Erythroblast (primary cell): ENCODE measurements around the gene TSPAN2.

Source experiments
- DNase-seq, 2 experiments: peaks; one replicate each; lab custom pipeline; 2025; lab: John Stamatoyannopoulos, UW
- GATA1 ChIP-seq: IDR thresholded peaks from 2 replicates; pipeline ENCODE4 v1.6.1; 2011; ENCODE audit warnings: low read depth, mild to moderate bottlenecking, control low read depth, low read length, moderate library complexity
- POLR2A ChIP-seq: IDR thresholded peaks from 2 replicates; pipeline ENCODE4 v1.6.1; 2011; ENCODE audit warnings: mild to moderate bottlenecking, low read length

The TSPAN2 gene

DNA sequence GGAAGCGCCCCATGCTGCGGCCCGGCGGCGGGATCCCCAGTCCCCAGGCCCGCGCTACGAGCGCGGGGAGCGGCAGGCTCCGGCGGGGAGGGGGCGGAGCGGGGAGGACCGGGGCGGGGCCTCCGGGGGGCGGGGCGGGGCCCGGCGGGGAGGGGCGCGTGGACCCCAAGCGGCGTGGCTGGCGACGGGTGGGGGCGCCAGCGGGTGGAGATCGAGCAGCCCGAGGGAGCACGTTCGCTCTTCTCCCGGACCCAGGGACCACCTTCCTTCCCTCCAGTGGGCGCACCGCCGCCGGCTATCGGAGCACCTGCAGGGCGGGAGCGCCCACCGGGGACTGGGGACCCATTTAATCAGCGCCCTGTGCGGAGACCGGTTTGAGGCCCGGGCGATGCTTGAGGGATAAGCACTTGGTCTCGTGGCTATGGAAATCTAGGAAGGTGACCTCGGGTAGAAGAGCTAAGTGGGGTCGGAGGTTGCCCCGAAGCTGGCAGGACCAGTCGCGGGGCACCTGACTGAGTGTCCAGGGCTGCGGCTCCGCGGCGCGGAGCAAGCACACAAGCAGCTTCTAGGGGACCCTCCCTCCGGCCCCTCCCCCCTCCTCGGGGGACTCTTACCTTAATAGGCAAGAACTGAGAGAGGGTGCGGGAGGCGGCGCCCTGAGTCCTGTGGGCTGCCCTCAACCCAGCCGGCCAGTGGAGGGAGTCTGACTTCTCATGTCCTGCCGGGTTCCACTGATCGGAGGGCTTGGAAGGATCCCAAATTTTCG lies at the start of gene TSPAN2:
TSS of gene TSPAN2 (minus strand) at position 84 of the 766 bp plus-strand sequence. CDS start at position 13, 71 bp downstream.
- TF ChIP-seq GATA1 = no peak
- TF ChIP-seq POLR2A = no peak
- DNase-seq = peak; percentile 29 to 45

- DNase-seq = peak; percentile 77 to 89
- TF ChIP-seq GATA1 = no peak
- no peak for TF ChIP-seq POLR2A
Measured at GRCh38 chr1:115138973-115139372, 49.7 kb upstream of the TSPAN2 start.

GRCh38 chr1:115138271-115138670 lies 49.0 kb upstream of the TSPAN2 start:
- DNase-seq = no peak
- TF ChIP-seq GATA1 (no peak), POLR2A (no peak)

- TF ChIP-seq GATA1 = no peak
- DNase-seq = no peak
Measured at GRCh38 chr1:115137191-115137590, 47.9 kb upstream of the TSPAN2 start.

GRCh38 chr1:115136706-115137105 lies 47.4 kb upstream of the TSPAN2 start:
- no peak for DNase-seq
- TF ChIP-seq POLR2A (no peak), GATA1 (no peak)

DNA sequence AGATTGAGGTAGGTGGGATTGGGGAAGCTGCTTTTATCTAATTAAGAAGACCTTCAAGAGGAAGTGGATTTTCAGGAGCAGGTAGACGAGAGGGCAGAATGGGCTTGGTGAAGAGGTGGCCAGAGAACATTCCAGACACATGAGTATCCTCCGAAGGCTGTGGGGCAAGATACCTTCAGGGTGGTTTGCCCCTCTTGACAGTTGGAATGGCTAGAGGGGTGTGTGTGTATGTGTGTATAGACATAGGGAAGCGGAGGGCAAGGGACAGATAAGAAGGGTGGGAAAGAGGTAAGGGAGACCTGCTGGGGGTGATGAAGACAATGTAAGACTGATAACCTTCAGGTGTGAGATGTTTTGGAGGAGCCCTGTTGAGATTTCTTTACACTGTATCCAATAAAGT lies 46.8 kb upstream of the TSPAN2 start:
- TF ChIP-seq GATA1 = no peak
- TF ChIP-seq POLR2A = no peak
- no peak for DNase-seq

DNA sequence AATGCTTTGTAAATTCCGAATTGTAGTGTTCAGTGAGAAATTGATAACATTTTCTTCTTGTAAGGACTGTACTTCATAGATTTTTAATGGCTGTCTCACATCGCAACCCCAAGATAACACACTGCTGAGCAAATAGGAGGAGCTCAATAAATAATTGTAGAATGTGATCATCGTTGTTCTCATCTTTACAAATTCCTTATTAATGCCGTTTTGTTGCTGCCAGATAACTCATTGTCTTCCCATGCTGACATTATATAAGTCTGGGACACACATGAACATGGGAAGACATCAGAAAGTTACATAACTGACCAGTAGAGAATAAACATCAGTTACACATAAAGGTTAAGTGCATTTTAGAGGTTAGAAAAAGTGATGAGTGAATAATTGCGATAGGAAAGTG lies 46.4 kb upstream of the TSPAN2 start:
- no peak for DNase-seq
- TF ChIP-seq GATA1 = no peak
- no peak for TF ChIP-seq POLR2A

GRCh38 chr1:115134850-115135480 lies 45.7 kb upstream of the TSPAN2 start:
- no peak for DNase-seq
- no peak for TF ChIP-seq POLR2A
- no peak for TF ChIP-seq GATA1

GRCh38 chr1:115134231-115134630 lies 44.9 kb upstream of the TSPAN2 start:
- TF ChIP-seq GATA1 = no peak
- TF ChIP-seq POLR2A = no peak

GRCh38 chr1:115133440-115133839 lies 44.1 kb upstream of the TSPAN2 start:
- no peak for DNase-seq
- no peak for TF ChIP-seq POLR2A
- TF ChIP-seq GATA1 = no peak

More at GRCh38 chr1:115134231-115134630, 44.9 kb upstream of the TSPAN2 start:
- DNase-seq = no peak

DNA sequence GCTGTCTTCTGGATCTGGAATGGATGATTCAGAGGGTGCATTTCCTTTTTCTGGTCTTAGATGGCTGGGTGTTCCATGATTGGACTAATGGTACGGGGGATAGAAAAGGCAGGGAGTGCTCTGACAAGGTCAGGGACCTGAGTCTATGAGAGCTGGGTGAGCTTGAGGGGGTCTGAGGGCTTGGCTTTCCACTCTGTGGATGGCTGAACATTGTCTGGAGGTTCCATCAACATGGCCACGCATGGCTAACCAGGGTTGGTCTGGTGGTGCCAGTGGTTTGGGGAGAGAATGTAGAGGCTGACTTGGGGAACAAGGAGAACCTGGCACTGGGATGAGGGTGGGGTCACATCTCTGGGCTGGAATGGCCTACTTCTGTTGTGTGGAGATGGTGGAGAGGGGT lies 41.5 kb upstream of the TSPAN2 start:
- TF ChIP-seq GATA1 (no peak), POLR2A (no peak)
- no peak for DNase-seq

- TF ChIP-seq POLR2A (no peak), GATA1 (no peak)
- DNase-seq = no peak
Measured at GRCh38 chr1:115129071-115129640, 39.9 kb upstream of the TSPAN2 start.

DNA sequence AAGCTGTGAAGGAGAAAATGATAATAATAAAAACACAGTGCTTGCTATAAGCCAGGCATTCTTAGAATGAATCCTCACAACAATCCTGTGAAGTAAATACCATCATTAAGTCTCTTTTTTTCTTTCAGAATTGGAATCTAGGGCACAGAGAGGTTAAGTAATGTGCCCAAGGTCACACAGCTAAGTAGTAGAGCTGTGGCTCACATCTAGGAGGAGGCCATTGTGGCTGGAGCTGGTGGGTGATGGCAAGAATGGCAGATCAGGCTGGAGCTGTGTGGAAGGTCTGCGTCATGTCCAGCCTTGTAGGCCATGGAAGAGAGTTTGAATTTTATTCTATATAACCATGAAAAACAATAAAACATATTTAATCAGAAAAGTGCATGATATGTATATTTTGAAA lies 38.2 kb upstream of the TSPAN2 start:
- DNase-seq = no peak
- TF ChIP-seq GATA1 (no peak), POLR2A (no peak)

DNA sequence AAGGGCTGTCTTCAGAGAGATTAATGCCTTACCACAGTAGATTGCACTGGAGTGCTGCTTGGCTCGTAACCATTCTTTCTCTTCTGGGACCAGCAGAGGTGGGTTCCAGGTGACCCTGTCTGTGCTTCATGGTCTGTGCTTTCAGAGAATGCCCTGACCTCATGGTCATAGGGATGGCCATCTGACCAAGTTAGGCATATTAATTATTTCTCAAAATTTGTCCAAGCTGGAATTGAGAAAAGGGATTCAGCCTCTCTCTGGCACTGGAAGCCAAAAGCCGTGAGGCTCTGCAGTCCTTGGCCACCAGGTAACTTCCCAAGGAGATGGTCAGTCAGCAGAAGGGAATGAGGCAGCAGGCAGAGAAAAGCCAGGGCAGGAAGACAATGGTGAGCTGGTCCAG lies 37.2 kb upstream of the TSPAN2 start:
- TF ChIP-seq GATA1 = no peak
- TF ChIP-seq POLR2A = no peak
- no peak for DNase-seq
